ENCODE data around the gene TMTC1. TPM values are rescaled to one million over a fixed set of nuclear protein-coding genes. Genes with fewer than 3 reads are reported as not detected.

The TMTC1 gene
- total RNA-seq, 1 experiment from 2014 or later: 6.1 TPM

DNA sequence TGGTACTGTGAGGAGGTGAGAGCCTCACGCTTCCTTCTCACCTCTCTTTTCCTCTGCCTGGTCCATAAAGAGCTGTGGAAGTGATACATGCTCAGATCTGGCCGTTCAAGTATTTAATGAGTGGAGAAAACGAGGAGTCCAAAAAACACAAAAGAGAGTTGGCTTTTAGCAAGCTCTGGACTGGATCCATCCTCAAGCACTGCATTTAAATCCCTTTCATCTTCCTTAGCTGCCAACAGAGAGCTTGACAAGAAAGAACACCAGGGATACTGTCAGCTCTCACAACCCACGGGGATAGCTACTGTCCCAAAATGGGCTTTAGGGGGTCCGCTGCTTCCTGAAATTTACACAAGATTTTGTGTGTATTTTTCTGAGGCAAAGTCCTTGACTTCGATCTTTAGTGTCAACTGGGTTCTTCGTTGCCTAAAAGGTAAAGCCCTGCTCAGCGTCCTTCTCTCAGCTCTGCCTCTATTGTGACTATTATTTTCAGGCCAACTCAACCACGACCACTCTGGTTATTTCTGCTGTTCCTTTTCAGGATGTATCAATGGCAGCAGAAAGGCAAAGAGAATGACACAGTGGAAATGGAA is 120.9 kb downstream of the TMTC1 start:
- intact Hi-C loops (cut with micrococcal nuclease; ENCODE audit: unreplicated experiment): no loop called here
- POLR2A ChIA-PET (ENCODE audit: low non-redundant PET): interaction anchor here (0.6 kb wide), 1 partner anchor 8 kb away, joined by 4 read pairs; no protein-coding TSS in a partner anchor
- no peak for TF ChIP-seq EZH2 (IDR thresholded peaks at IDR 0.05; ENCODE audit: borderline replicate concordance, low read depth, low read length, poor library complexity, severe bottlenecking)
- TF ChIP-seq, protein P1, sequence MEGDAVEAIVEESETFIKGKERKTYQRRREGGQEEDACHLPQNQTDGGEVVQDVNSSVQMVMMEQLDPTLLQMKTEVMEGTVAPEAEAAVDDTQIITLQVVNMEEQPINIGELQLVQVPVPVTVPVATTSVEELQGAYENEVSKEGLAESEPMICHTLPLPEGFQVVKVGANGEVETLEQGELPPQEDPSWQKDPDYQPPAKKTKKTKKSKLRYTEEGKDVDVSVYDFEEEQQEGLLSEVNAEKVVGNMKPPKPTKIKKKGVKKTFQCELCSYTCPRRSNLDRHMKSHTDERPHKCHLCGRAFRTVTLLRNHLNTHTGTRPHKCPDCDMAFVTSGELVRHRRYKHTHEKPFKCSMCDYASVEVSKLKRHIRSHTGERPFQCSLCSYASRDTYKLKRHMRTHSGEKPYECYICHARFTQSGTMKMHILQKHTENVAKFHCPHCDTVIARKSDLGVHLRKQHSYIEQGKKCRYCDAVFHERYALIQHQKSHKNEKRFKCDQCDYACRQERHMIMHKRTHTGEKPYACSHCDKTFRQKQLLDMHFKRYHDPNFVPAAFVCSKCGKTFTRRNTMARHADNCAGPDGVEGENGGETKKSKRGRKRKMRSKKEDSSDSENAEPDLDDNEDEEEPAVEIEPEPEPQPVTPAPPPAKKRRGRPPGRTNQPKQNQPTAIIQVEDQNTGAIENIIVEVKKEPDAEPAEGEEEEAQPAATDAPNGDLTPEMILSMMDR (conservative IDR thresholded peaks at IDR 0.05; ENCODE audit: low read depth, low read length): no peak
- Histone ChIP-seq H3K27ac (ENCODE audit: low read depth, low read length, poor library complexity, severe bottlenecking) (no peak overlapping the region), H3K4me1 (ENCODE audit: insufficient read depth, low read length, poor library complexity, severe bottlenecking) (no peaks in the 10 kb centered on the region), H3K27me3 (replicated peaks; ENCODE audit: insufficient read depth, low read depth, low read length, poor library complexity) (no peaks in the 10 kb centered on the region), H3K4me3 (ENCODE audit: low read depth, low read length, poor library complexity, severe bottlenecking) (no peak overlapping the region), H3K9me3 (ENCODE audit: low read depth, low read length, poor library complexity, severe bottlenecking) (no peaks in the 10 kb centered on the region), H3K36me3 (ENCODE audit: insufficient read depth, low read length, poor library complexity, severe bottlenecking) (no peaks in the 10 kb centered on the region)
- DNase-seq (ENCODE audit: low spot score): no peak
- no TSS peak for BruUV-seq (replicated peaks)
- CTCF ChIA-PET: no interaction called here

DNA sequence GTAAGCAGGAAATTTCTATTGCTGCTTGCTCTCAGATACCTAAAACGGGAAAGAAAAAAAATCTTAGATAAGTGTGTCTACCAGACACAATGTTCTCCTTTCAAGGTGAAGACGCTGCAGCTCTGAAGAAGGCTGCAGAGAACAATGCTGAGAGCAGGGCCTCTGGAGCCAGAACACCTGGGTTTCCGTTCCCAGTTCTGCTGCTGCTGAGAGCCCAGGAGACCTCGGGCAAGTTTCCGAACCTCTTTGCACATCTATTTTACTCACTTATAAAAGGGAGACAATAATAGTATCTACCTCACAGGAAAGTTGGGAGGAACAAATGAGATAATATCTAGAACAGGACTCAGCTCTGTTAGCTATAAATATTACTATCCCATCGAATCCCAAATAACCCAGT is 122.9 kb downstream of the TMTC1 start:
- intact Hi-C loops (cut with micrococcal nuclease; ENCODE audit: unreplicated experiment): no loop called here
- DNase-seq (ENCODE audit: low spot score): no peak
- ChIA-PET POLR2A (ENCODE audit: low non-redundant PET) (no interaction called here), CTCF (no interaction called here)
- Histone ChIP-seq H3K27me3 (replicated peaks; ENCODE audit: insufficient read depth, low read depth, low read length, poor library complexity) (no peaks in the 10 kb centered on the region), H3K36me3 (ENCODE audit: insufficient read depth, low read length, poor library complexity, severe bottlenecking) (no peaks in the 10 kb centered on the region), H3K27ac (ENCODE audit: low read depth, low read length, poor library complexity, severe bottlenecking) (no peak overlapping the region), H3K4me3 (ENCODE audit: low read depth, low read length, poor library complexity, severe bottlenecking) (no peak overlapping the region), H3K9me3 (ENCODE audit: low read depth, low read length, poor library complexity, severe bottlenecking) (no peaks in the 10 kb centered on the region), H3K4me1 (ENCODE audit: insufficient read depth, low read length, poor library complexity, severe bottlenecking) (no peaks in the 10 kb centered on the region)
- no peak for TF ChIP-seq EZH2 (IDR thresholded peaks at IDR 0.05; ENCODE audit: borderline replicate concordance, low read depth, low read length, poor library complexity, severe bottlenecking)
- TF ChIP-seq, protein P1 (conservative IDR thresholded peaks at IDR 0.05; ENCODE audit: low read depth, low read length): no peak
- no TSS peak for BruUV-seq (replicated peaks)

DNA sequence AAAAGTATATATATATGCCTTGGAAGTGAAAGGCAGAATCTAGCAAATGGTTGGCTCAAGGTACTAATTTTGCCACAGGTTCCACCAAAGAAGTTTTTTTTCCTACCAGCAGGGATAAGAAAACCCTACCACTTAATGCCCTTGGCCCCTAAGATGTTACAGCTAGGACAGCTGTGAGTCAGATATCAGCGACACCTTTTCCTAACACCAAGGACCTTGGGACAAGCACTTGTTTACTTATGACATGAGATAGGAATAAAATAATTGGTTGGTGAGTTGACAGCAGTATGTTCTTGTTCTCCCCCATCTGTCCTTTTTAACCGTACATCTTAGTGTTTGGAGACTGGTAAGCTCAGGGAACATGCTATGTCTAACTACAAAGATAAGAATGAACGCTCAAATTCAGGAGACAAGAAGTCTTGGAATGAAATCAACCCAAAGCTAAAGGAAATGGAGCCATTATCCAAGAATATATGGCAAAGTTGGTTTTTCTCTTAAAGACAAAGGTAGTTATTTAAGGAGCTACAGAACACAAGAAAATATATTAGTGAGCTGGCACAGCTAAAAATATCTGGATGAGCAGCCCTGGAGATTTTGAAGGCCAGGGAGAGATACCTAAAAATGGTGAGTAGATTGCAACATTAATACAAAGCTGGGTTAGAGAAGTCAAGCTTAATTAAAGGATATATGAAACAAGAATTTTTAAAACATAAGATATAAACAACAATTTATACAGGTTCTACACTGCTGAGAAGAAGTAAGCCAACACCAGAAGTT is 126.8 kb downstream of the TMTC1 start:
- ChIA-PET POLR2A (ENCODE audit: low non-redundant PET) (no interaction called here), CTCF (no interaction called here)
- intact Hi-C loops (cut with micrococcal nuclease; ENCODE audit: unreplicated experiment): no loop called here
- H3K27ac ChIP-seq (ENCODE audit: low read depth, low read length, poor library complexity, severe bottlenecking): no peak overlapping the region
- no peaks in the 10 kb centered on the region for H3K4me1 ChIP-seq (ENCODE audit: insufficient read depth, low read length, poor library complexity, severe bottlenecking)
- no peaks in the 10 kb centered on the region for H3K36me3 ChIP-seq (ENCODE audit: insufficient read depth, low read length, poor library complexity, severe bottlenecking)
- H3K9me3 ChIP-seq (ENCODE audit: low read depth, low read length, poor library complexity, severe bottlenecking): no peaks in the 10 kb centered on the region
- BruUV-seq (replicated peaks): no TSS peak
- no peaks in the 10 kb centered on the region for H3K27me3 ChIP-seq (replicated peaks; ENCODE audit: insufficient read depth, low read depth, low read length, poor library complexity)
- DNase-seq (ENCODE audit: low spot score): no peak
- no peak for TF ChIP-seq EZH2 (IDR thresholded peaks at IDR 0.05; ENCODE audit: borderline replicate concordance, low read depth, low read length, poor library complexity, severe bottlenecking)
- TF ChIP-seq, protein P1 (conservative IDR thresholded peaks at IDR 0.05; ENCODE audit: low read depth, low read length): no peak
- no peak overlapping the region for H3K4me3 ChIP-seq (ENCODE audit: low read depth, low read length, poor library complexity, severe bottlenecking)
